ENCODE data around the gene DNAI2.

- TF ChIP-seq CTCF (IDR thresholded peaks at IDR 0.05) (no peak), EP300 (IDR thresholded peaks at IDR 0.05) (no peak), POLR2A (IDR thresholded peaks at IDR 0.05) (no peak), POLR2AphosphoS5 (IDR thresholded peaks at IDR 0.05) (no peak)
Measured at GRCh38 chr17:74282587-74283370, 8.7 kb downstream of the DNAI2 start.

Data from stomach (tissue), 4 donors.